NCI-H2227 (cell line): Measurements from ENCODE around the gene ZSCAN5C.
A peak's percentile ranks its signal among the peaks of the same experiment; 100 is the strongest.
"Not testable (repeated sequence)": the region's sequence is repeated elsewhere in the genome, so short reads cannot be mapped to it uniquely, and the experiment has no call there.

Source experiments
- DNase-seq: peaks from one replicate; lab custom pipeline; 2025; ENCODE audit not compliant: unreplicated experiment; lab: John Stamatoyannopoulos, UW

Gene ZSCAN5C

GRCh38 chr19:56201973-56202372, at the start of gene ZSCAN5C:
ZSCAN5C (plus strand) TSS chr19:56202273; CDS start chr19:56205914, 3,641 bp downstream.
- no peak for DNase-seq

- no peak for DNase-seq
Observed at GRCh38 chr19:56152644-56153043, 49.4 kb upstream of the ZSCAN5C start.

- DNase-seq = no peak
Observed at GRCh38 chr19:56153507-56153906, 48.6 kb upstream of the ZSCAN5C start.

- DNase-seq = no peak
Observed at GRCh38 chr19:56155124-56155687, 46.9 kb upstream of the ZSCAN5C start.

- DNase-seq = no peak
Observed at GRCh38 chr19:56156768-56157167, 45.3 kb upstream of the ZSCAN5C start.

- no peak for DNase-seq
Observed at GRCh38 chr19:56158170-56158757, 43.8 kb upstream of the ZSCAN5C start.

GRCh38 chr19:56159009-56159559, 43.0 kb upstream of the ZSCAN5C start:
- DNase-seq = no peak

- no peak for DNase-seq
Observed at GRCh38 chr19:56159622-56160271, 42.3 kb upstream of the ZSCAN5C start.

- no peak for DNase-seq
Observed at GRCh38 chr19:56161534-56161933, 40.5 kb upstream of the ZSCAN5C start.

- DNase-seq = no peak
Observed at GRCh38 chr19:56162258-56162657, 39.8 kb upstream of the ZSCAN5C start.

- no peak for DNase-seq
Observed at GRCh38 chr19:56163097-56163496, 39.0 kb upstream of the ZSCAN5C start.

GRCh38 chr19:56167064-56167578, 35.0 kb upstream of the ZSCAN5C start:
- no peak for DNase-seq

GRCh38 chr19:56170261-56170660, 31.8 kb upstream of the ZSCAN5C start:
- peak; percentile 57 for DNase-seq

GRCh38 chr19:56174086-56174485, 28.0 kb upstream of the ZSCAN5C start:
- no peak for DNase-seq

GRCh38 chr19:56174550-56174949, 27.5 kb upstream of the ZSCAN5C start:
- peak; percentile 32 for DNase-seq

GRCh38 chr19:56175861-56176307, 26.2 kb upstream of the ZSCAN5C start, which contains the start of gene GALP:
GALP (plus strand) TSS chr19:56176008; CDS start chr19:56177109, 1,101 bp downstream.
- DNase-seq = peak; percentile 82

GRCh38 chr19:56176310-56176709, 25.8 kb upstream of the ZSCAN5C start:
- DNase-seq = not testable (repeated sequence)

GRCh38 chr19:56176881-56177280, 25.2 kb upstream of the ZSCAN5C start:
- DNase-seq = no peak

- peak; percentile 29 for DNase-seq
Observed at GRCh38 chr19:56177564-56178243, 24.4 kb upstream of the ZSCAN5C start.

- DNase-seq = no peak
Observed at GRCh38 chr19:56189785-56190184, 12.3 kb upstream of the ZSCAN5C start.

- no peak for DNase-seq
Observed at GRCh38 chr19:56191115-56191514, 11.0 kb upstream of the ZSCAN5C start.
